MCF 10A (cell line): ENCODE data around the gene MPZL2. TPM values are rescaled to one million over a fixed set of nuclear protein-coding genes. Genes with fewer than 3 reads are reported as not detected.

ENCODE experiments used
- total RNA-seq: library from RNA; stranded (reverse); gene quantifications from 2 replicates; pipeline ENCODE4 v1.2.3, GENCODE V29; 2022

MPZL2 gene
- total RNA-seq, 1 experiment from 2014 or later = 13.7 TPM

Other genes starting within 250 kb of the MPZL2 start
- not detected in 2 replicates for gene TMPRSS4, start 187.2 kb downstream of the MPZL2 start, total RNA-seq
- gene SMIM35, start 177.3 kb downstream of the MPZL2 start, total RNA-seq = not detected in 2 replicates
- gene SCN4B, start 111.5 kb downstream of the MPZL2 start, total RNA-seq = 0.32 TPM in 1 of 2 replicates, not detected in the other
- gene SCN2B, start 87.7 kb downstream of the MPZL2 start, total RNA-seq = not detected in 2 replicates
- 0.10 TPM in 1 of 2 replicates, not detected in the other for gene JAML, start 39.3 kb downstream of the MPZL2 start, total RNA-seq
- 11.9 and 17.7 TPM in 2 replicates for gene MPZL3, start 11.9 kb downstream of the MPZL2 start, total RNA-seq
- not detected in 2 replicates for gene CD3E, start 40.4 kb upstream of the MPZL2 start, total RNA-seq
- gene CD3D, start 78.4 kb upstream of the MPZL2 start, total RNA-seq = not detected in 2 replicates
- gene CD3G, start 80.0 kb upstream of the MPZL2 start, total RNA-seq = not detected in 2 replicates
- gene UBE4A, start 95.3 kb upstream of the MPZL2 start, total RNA-seq = 41.0 and 47.7 TPM in 2 replicates
- gene ATP5MG, start 137.3 kb upstream of the MPZL2 start, total RNA-seq = 197 and 210 TPM in 2 replicates
- 52.0 and 62.9 TPM in 2 replicates for gene KMT2A, start 172.2 kb upstream of the MPZL2 start, total RNA-seq